CD4-positive, alpha-beta T cell treated with Interleukin-17A for 1 hour (primary cell): ENCODE data around the gene TSKU.

Experiments used
- DNase-seq: peaks from one replicate; pipeline ENCODE4 v3.0.0-alpha.2; 2020

The TSKU gene

DNA sequence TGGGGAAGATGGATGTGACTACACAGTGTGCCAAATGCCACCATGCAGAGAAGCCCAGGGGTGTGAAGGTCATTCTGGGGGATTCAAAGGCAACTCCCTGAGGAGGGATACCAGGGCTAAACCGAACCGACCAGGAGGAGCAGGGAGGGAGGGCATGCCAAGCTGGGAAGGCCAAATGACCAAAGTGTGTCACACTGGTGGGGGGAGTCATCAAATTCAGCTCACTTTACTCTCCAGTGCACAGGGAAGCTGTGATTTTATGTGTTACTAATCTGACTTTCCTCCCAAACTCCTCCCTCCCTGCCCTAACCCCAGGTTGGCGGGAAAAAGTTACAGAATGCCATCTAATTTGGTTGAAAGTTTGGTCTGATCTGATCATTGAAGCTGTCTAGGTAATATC, 29.7 kb upstream of the TSKU start:
- DNase-seq: no peak

DNA sequence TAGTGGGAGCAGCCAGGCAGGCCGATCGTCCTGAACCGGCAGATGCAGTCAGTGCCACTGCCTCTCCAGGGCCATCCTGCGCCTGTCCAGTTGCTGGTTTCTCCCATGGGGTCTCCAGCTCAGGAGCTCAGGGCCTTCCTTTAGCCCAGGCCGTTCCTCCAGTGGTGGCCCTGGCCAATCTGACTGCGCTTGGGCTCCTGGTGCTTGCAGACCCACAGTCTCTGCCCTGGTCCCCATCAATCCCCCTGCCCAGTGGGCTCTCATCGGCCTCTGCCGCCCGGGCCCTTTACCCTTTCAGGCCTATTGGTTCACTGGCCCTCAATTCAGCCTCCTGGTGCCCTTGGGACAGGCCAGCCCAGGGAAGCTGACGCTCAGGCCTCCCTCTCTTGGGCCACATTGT, 29.2 kb upstream of the TSKU start:
- no peak for DNase-seq

DNA sequence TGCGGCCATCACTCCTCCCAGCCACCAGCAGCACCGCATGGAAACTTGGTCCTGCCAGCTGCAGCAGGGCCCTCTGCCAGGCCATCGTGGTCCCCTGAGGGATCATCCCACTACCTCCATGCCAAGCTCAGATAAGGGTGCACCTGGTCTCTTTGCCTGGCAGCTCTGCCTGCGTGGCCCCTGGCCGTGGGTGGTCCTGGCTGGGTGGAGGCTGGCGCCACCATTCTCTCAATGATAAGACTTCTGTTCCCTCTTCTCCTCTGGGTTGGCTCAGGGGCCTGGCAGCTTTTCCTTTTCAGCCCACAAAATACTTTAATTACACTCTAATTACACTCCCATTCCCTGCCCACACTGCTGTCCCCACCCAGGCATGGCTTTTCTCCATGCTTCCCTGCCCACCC, 26.8 kb upstream of the TSKU start:
- DNase-seq: no peak

DNA sequence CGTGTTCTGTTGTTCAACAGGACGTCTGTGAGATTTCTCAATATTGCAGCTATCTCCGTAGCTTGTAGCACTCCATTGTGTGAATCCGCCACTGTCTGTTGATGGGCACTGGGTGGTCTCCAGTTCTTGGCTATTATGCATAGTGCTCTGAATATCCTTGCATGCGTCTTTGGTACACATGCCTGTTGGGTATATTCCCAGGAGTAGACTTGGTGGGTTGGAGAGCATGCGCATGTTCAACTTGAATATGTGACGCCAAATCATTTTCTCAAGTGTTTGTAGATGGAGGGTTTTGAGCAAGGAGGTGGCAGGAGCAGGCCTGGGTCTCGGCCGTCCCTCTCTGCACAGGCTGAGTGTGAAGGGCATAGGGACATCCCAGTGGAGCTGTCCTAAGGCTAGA, 24.8 kb upstream of the TSKU start:
- no peak for DNase-seq

DNA sequence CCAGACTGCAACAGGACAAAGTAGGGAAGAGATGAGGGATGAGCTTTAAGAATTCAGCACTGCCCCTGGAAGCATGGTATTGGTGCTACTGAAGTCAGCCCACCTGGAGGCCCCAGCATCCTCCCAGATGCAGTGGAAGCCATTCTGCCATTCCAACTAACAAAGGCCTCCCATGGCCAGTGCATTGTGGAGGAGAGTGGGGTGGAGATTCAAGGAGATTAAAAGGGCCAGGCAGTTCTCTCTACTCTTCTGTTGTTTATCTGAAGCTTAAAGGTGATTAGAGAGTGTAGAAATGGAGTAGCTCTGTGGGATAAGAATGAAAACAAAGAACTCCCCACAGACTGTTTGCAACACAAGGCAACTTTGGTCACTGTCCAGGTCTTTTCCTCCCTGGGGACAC, 24.1 kb upstream of the TSKU start:
- DNase-seq: no peak

DNA sequence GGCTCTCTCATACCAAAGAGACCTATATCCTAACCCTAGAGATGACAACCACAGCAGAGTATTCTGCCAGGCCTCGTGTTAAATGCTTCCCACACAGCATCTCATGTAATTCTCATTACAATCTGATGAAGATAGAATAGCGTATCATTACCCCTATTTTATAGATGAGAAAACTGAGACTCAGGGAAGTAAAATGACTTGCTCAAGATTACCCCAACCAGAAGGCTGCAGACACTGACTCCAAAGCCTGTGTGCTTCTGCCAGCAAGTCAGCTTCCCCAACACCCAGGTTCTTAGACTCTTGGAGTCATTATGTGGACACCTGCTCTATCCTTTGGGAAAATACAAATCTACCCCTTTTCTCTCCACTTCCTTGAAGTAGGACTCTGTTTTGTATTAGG, 23.6 kb upstream of the TSKU start:
- no peak for DNase-seq

DNA sequence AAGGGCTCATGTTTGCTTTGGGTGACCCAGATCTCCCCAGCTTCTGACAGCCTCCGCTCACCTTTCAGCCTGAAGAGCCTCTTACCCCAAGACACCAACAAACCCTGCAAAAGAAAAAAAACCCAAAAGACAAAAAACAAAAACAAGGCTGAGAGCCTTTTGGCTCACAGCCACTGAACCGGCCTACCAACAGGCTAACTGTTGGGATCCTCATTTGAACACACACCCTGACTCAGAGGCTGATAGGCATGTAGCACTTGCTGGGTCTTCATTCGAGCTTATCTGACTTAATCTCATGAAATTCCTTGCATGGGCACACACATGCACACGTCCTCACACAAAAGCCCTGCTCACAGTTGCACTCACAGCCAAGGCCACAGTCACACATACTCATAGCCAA, 22.9 kb upstream of the TSKU start:
- DNase-seq: no peak

DNA sequence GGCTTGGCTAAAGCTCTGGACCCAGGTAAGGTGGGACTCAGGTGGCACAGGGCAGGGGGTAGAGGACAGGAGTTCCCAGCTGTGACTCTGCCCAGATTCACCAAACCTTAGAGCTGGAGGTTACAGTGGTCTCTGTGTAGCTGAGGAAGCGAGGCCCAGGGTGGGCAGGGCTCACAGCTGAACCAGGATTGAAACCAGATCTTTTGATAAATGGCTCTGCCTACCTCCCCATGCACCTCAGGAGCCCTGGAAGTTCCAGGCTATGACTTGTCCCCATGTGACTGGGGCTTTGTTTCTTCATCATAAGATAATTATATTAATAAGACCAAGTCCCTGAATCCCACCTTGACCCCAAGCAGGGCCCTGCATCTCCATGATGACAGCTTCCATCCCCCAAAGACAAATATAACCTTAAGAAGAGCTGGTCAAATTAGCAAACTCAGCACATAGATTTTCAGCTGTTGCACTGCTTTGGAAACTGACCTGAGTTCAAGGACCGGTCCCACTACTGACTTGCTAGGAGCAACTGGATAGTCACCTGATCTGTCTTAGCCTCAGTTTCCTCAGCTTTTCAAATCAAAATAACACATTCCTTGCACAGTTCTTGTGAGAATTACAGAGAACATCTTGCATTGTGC, 21.3 kb upstream of the TSKU start:
- DNase-seq: no peak

DNA sequence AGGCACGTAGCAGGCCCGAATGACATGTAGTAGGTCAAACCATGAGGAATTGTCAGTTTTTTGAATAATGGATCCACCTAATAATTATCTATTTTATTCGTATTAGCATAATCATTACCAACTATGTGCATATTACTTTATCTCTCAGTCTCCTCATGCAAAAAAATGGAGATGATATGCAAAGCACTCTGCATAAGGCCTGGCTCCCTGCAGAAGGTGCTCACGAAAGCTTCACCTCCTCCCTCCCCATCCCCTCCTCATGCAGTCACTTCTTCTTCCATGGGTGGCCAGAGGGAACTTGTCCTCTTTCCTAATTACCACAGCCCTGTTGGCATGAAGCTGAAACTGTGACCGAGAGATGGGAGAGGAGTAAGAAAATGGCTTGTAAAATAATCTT, 20.8 kb upstream of the TSKU start:
- DNase-seq: no peak

DNA sequence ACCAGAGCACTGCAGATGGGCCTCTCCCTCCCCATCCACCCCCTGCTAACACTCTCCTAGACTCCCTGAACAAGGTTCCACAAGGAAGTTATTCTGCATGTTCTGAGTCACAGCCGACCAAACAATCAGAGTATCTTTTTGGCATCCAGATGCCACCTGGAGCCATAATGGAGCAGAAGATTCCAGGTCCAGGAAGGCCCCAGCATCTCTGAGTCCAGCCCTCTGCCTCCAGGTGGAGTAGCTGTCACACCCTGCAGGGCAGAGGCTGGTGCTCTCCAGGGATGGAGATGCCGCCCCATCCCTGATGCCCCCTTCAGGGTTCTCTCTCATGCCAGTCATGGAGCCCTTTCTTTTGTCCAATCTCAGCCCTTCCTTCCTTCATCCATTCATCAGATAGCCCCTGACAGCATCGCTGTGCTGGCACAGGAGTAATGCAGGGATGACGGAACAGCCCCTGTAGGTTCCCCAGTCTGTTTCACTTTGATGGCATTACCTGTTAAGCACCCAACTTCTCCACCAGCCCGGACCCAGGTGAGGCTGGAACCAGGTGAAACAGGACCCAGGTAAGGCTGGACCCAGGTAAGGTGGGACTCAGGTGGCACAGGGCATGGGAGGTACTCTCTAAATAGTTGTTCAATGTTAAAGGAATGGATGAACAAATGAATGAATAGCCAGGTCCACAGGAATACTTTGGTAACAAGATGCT, 20.1 kb upstream of the TSKU start:
- no peak for DNase-seq

DNA sequence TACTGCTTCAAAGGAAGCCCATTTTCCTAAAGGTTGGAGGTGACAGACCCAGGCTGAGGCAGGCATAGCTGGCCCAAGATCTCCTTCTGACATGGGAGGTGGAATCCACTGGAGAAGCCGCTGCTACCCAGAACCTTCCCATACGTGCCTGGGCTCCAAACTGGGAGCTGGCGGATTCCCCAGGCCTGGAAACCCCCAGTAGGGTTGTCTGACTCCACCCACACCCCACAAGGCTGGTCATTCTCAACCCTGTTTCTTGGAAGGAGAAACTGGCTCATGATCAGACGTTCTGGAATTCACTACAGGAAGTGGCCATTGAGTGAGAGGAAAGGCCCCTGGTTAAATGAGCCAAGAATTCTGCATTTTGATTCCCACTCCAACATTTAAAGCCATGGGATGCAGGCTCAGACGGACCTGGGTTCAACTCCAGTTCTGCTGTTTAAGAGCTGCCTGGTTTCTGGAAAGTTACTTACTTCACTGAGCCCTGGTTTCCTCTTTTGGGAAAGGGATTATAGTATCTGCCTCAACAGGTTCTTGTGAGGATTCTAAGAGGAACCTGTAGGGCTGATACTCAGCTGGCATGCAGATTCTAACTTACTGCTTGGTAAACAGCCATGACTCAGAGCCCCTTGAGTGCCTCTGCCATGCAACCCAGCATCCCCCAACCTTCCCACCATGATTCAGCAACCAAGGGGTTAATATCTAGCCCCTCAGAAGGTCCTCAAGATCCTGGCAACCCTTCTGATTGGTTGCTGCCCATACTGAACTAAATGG, 19.4 kb upstream of the TSKU start:
- DNase-seq: no peak

DNA sequence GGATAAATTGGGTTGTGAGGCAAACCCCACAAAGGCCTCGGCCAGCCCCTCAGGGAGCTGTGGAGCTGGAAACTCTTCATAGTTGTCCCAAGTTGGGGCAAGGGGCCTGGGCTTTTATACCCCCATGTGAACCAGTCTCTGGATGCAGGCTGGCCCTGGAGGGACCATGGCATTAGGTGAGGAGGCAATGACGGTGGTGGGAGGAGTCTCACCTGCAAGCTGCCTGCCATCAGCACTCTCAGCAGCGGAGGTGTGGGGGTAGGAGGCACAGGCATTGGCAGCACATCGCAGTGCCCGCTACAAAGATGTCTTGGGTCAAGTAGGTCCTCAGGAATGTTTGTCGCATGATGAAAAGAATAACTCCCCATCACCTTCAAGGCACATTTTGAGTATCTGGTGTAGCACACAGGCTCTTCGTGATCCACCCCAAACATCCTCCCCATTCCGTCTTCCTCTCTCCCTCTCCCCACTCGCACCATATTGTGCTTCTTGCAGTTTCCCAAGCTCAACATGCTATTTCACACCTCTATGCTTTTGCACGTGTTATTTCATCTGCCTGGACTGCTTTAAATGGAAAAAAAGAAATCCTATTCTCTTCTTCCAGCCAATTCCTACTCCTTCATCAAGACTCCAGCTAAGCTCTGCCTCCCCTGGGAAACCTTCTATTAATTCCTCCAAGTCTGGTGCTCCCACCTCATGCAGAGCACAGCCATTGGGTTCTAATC, 18.1 kb upstream of the TSKU start:
- DNase-seq: no peak

DNA sequence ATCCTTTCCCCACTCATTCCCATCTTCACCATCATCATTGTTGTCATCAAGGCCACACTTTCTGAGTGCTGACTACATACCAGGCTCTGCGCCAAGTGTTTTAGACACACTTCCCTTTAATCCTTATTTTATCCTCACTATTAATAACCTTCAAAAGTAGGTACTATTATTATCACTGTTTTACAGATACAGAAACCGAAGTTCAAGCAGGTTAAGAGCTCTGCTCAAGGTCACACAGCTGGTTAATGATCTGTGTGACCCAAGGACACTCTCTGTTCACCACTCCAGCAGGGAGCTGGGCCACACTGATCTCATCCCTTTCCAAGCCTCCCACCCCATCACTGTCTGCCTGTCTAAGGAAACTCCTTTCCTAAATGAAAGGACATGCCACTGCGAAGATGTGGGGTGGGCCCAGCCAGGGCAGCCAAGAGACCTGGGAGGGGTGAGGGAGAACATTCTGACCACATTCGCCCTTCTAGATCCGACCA, 17.2 kb upstream of the TSKU start:
- no peak for DNase-seq

DNA sequence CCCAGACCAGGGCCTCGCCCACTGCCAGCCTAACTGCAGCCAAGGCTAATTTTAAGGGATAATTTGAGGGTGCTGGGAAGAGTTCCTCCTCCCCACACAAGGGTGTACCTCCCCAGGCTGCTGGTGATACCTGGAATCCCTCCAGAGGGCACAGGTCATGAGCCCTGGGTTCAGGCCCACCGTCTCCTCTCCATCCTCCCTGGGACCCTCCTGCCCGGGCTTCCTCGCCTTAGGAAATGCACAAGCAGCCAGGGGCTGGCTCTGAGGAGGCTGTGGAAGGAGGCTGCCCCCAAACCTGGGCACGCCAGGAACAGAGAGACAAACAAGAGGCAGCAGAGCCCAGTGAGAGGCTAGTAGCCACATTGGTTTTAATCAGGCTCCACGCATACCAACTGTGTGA, 16.6 kb upstream of the TSKU start:
- no peak for DNase-seq

DNA sequence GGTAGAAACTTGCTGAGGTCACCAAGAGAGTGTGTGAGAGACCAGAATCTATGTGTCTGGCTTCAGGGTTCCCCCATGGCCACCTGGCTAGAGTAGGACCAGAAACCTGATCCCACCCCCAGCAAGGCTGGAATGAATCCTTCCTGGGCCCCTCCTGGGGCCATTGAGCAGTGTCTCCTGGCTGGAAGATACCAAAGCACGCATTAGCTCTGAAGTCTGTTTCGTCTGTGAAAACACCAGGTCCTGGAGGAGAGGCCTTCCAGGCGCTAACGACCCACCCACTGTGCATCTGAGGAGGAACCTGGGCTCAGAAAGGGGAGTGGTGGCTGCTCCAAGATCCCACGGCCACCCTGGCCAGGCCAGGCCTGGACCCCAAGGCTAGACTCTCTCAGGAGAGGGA, 15.5 kb upstream of the TSKU start:
- DNase-seq: no peak

DNA sequence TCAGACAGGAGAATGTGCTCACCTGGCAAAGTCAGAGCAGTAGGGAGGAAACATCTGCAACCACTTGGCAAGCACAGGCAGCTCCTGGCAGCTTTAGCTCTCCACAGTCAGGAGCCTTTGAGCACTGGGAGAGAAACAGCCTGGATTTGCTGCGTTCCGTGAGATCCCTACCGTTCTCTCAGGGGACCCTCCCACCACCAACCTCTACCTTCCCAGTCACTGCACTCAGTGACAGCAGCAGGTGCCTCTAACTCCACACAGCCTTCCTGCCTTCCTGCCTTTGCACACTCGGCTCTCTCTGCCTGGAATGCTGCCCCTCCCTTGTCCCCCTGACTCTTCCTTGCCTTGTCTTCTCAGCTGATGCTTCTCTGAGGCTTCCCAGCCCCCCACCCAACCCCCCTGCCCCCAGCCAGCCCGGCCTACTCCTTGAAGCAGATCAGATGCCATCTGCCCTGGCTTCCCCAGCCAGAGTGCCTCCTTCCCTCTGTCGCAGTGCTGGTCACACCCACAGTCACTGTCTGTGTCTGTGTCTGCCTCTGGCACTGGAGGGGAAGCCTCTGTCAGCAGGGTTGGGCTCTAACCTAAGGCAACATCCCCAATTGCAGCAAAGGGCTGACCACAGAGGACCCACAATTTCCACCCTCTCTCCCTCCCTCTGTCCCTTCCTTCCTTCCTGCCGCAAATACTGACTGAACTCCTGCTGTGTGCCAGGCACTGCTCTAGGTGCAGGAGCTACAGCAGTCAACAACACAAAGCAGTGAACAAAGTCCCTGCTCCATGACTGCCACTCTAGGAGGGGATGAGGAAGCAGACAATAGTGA, 14.9 kb upstream of the TSKU start:
- peak; percentile 7 for DNase-seq

DNA sequence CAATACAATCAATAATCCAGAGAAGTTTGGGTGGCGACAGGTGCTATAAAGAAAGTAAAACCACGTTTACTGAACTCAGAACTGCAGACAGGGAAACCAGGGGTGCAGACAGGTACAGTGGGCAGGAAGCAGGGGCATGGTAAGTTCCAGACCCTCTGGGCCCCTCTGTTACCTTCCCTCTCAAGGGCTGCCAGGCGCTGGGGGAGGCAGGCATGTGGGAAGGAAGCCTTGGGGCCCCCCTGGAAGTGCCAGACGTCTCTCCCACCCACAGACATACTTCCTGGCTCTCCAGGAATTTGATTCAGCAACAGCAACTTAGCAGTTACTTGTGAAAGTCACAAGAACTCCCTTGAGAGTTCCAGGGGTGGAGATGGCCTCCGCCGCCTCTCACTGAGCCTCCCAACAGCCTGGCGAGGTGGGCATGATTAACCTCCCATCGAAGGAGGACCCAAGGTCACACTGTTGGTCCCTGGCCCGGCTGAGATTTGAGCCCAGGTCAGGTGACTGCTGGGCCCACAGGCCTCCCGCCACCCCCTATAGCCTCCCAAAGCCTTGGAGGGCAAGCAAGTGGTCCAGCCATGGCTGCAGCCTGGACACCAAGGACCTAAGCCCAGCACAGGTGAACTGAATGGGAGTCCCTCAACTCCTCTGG, 14.1 kb upstream of the TSKU start:
- DNase-seq: no peak

DNA sequence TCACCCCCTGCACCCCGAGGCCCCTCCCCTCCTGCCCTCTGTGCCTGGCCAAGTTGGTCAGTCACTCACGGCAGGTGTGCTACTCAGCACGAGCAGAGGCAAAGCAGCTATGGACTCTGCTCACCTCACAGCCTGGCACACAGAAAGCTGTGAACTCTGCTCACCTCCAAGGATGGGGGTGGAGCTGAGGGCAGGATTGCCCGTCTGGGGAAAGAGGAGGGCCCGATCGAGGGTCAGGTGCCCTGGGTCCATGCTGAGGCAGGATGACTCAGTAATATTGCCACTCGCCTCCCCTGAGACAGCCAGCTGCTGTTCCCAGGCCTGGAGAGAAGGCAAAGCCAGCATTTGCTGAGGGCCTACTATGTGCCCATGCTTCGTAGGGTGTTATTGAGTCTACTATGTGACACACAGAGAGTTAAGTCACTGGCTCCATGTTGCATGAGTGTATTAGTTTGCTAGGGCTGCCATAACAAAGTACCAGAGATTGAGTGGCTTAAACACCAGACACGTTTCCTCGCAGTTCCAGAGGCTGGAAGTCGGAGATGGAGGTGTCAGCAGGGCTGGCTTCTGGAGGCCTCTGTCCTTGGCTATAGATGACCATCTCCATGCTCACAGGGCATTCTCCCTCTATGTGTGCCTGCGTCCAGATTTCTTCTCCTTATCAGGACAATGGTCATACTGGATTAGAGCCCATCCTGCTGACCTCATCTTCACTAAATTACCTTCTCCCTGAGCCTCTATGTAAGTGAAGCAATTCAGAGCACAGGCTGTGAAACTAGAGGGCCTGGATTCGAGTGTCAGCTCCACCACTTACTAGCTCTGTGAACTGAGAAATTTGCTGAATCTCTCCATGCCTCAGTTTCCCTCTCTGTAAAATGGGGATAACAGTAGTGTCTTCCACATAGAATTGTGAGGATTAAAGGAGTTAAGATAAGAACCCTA, 13.2 kb upstream of the TSKU start:
- no peak for DNase-seq

DNA sequence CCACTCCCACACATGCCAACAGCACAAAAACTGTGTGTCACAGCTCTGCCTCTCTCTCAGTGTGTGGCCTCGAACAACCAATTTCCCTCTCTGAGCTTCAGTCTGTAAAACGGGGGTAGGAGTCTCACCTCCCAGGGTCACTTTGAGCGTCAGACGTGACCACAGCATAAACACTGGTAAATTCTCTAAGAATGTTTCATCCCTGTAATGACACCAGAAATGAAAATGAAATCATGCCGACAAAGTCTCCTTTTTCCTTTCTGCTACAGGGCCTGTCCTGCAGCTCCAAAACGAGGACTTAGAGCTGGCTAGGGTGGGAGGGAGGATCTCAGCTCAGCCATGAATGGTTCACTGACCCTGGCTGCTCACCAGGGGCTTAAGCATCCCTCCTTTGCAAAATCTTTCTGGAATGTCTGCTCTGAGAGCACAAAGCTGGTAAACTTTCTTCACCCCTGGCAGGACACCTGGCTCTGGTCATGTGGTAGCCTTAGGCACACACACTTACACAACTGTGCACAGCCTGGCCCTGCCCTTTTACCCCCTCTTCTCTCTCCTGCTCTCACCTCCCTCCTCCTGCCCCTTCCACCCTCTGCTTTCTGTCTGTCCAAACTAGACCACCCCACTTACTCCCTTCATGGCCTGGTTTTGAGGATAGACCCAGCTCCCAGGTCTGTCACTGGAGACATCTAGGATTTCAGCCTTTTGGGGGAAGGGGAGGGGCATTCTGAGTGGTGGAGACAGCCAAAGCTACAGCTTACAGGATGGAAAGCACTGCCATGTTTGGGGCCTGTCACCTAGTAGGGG, 12.3 kb upstream of the TSKU start:
- no peak for DNase-seq
